GM19035 (cell line): Measurements from ENCODE around the gene SURF4.

Experiments used
- ATAC-seq: cut with Tn5 transposase; IDR thresholded peaks from one replicate; pipeline ENCODE4 v1.9.1; 2021; ENCODE audit not compliant: unreplicated experiment

The SURF4 gene

GRCh38 chr9:133375116-133375723 lies 640 bp downstream of the SURF4 start:
- peak; percentile 7 for ATAC-seq

DNA sequence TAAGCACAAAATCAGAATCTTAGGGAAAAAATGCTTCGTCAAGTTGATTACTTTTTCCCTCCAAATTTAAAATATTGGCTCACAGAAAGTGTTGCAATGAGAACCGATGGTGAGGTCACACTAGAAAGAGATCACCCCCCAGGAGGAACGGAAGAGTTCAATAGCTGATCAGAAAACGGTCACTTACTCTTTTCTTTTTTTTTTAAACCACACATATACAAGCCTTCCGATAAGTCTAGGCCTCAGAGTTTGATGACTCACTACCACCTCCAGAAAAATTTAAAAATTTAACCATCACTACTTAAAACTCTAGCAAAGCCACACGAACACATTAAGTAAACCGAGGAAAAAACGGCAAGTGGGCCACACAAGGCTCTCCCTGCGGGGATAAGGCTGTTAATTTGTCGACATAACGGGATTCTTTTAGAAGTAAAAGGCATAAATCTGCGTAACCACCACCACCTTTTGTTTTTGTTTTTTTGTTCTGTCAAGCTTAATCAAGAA lies 1.2 kb downstream of the SURF4 start:
- ATAC-seq, result no peak

DNA sequence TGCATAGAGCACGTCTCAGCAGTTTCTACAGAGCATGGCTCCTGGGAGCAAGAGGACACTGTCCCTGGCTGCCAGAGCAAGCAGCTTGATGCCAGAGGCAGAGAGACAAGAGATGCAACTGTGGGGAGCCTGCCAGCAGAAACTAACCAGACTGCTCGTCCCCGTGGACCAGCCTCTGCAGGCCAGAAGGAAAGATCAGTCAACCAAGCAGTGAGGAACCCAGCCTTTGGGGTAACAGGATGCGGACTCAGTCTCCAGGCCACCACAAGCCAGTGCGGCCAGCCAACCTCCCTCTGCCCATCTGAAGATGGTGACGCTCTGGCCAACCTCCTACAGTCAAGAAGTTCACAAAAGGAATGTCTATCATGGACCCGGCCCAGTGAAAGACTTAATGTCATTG lies 3.7 kb downstream of the SURF4 start:
- no peak for ATAC-seq

DNA sequence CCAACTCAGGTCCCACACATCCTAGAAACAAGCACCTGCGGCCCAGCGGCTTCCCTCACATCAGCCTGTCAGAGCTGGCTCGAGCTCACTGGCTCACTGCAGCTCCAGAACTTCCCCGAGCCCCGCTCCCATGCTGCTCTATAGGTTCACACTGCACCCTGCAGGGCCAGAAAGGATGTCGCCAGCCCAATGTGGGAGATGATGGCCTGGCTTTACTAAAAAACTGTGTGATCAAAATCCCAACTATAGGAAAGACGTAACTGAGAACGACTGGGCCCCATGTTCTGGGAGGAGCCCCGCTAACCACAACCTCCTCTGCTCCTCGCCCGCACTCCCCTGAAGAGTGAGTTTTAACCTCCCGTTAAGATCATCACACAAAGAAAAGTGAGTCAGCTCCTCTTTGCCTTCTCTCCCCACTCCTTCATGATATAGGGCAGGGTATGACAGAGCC lies 4.6 kb downstream of the SURF4 start:
- no peak for ATAC-seq

DNA sequence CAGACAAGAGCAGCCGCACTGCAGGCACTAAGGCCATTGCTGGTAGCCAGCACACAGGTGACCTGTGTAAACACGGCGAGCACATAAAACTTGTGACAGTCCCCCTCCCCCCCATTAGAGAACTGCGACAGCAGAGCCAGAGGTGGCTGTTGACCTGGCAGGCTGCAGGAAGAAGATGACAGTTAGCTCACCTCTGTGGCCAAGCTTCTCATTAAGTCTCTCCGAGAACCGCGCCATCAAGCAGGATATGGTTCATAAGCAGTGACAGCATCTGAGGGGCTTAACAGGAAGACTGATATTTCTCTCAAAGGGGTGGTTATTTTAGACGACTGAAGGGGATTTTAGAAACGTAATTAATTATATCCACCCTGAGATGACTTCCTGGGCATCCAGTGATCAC lies 5.2 kb downstream of the SURF4 start:
- ATAC-seq, result no peak

- ATAC-seq, result no peak
Measured at GRCh38 chr9:133369933-133370332, 5.9 kb downstream of the SURF4 start.

- ATAC-seq, result no peak
Measured at GRCh38 chr9:133369422-133369821, 6.4 kb downstream of the SURF4 start.

DNA sequence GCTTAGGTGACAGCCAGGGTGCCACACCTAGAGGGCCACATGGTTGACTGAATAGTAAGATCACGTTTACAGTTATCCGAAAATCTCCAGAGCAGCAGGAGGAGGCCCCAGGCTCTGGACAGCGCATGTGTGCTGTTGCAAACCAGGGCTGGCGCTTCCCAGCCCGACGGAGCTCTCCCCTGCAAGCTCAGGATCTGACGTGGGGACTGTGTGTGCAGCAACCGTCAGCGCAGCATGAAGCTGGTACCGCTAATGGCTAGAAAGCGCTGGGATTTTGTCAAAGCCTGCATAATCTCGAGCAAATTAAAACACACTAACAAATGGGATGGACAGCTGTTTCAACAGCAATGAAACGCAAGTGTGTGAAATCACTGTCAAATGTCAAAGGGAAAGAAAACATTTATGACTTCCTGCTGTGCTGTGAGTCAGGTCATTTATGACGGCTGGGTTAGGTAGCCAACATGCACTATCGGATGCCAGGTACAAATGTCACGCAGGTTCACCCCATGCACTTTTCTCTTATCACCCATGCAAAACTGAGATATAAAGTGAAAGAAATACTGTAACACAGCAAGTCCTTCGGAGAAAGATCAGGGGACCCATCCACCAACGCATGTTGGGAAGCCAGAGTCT lies 7.5 kb downstream of the SURF4 start:
- no peak for ATAC-seq

- ATAC-seq, result no peak
Measured at GRCh38 chr9:133367778-133368177, 8.1 kb downstream of the SURF4 start.

DNA sequence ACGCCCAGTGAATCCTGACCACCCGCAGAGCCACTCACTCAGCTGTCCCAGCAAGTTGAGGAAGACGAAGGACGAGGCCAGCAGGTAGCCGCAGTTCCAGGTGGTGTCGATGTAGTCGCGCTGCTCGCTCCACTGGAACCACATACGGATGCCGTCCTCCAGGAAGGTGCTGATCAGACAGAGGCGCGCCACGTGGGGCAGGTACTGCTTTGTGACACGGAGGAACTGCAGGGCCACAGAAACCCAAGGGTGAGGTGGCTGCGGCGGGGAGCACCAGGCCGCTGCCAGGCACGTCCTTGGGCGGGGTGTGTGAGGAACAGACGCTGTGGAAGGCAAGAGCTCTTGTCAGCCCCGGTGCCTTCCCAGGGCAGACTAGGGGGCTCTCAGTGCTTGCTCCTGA lies 8.6 kb downstream of the SURF4 start:
- ATAC-seq, result no peak

- ATAC-seq, result no peak
Measured at GRCh38 chr9:133366435-133366834, 9.4 kb downstream of the SURF4 start.

DNA sequence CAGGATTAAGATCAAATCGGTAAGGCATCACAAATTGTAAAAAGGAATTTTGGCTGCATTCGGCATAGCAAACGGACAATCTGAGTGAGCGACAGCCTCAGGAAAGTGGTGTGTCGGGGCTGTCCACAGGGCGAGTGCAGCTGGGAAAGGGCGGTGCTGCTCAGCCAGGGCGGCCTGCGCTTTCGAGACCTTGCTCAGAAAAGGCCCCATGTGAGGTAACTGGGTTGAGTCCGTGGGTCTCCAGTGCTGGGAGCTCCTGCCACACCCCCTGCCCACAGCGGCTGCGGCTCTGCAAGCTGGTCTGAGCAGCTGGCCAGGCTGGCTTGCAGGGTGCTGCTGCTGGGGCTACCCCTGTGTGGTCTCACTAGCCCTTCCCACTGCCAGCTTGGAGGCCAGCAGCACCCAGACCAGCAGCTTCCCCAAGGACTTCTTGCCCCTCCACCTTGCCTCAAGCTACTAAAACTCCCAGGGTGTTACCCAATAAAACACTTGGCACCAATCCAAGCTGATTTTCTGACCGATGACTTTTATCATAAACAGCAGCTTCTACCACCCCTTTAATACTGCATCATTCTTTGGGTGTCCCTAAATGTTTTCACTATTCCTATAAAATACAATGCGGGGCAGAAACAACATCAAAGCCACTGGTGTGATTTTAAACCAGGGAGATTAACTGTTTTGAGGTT lies 13.4 kb downstream of the SURF4 start:
- no peak for ATAC-seq

DNA sequence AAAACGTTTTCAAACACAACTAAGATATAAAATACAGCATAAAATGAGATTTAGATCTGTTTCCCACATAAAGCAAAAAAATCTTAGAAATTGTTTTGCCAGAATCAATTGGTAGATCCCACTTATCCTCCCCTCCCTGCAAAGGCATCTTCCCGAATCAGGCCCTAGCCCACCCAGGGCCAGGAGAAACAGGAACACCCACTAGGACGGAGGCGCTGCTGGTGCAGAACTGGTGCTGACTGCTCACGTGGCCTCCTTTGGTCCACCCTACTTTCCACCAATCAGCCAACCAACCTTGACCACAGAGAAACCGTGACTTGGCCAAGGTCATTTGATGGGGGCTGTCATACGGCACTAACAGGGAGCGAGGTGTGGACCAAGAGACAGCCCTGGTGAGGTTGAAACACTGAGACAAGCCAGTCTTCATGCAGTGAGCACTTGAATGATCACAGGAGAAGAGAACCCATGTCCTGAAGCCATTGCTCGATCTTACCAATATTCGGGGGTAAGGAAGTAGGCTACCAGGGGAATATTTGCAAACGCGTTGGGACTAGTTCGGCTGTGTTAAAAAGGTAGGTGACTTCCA lies 14.3 kb downstream of the SURF4 start:
- ATAC-seq, result no peak

GRCh38 chr9:133360400-133361393 lies 15.2 kb downstream of the SURF4 start:
- ATAC-seq, result no peak

DNA sequence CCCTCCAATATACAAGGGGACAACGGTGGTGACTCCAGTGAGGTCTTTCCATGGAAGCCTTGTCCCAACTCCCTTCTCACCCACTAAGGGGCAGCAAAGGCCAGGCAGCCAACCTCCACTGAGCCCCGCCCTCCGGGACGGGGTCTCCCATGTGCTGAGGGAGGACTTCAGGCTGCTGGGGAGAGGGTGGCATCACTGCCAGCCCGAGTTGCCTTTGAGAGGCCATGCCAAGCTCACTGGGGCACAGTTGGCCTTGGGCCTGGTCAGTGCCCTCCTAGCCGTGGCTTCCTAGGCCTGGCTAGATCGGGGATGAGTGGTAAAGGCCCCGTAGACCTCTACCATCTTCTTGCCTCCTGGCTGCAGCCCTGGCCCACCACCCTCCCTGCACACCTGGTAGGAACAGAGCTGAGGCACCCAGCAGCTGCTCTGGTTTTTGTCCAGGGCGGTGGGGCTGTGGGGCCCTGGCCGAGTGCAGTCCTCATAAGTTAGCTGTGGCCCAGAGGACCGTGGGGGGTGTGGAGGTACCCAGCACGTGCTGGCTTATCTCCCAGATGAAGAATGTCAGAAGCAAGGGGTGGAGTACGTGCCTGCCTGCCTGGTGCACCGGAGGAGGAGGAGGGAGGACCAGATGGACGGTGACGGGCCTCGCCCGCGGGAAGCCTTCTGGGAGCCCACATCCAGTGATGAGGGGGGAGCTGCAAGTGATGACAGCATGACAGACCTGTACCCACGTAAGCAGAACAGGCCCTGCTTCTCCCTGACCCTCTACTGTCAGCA lies 16.3 kb downstream of the SURF4 start:
- ATAC-seq, result no peak

DNA sequence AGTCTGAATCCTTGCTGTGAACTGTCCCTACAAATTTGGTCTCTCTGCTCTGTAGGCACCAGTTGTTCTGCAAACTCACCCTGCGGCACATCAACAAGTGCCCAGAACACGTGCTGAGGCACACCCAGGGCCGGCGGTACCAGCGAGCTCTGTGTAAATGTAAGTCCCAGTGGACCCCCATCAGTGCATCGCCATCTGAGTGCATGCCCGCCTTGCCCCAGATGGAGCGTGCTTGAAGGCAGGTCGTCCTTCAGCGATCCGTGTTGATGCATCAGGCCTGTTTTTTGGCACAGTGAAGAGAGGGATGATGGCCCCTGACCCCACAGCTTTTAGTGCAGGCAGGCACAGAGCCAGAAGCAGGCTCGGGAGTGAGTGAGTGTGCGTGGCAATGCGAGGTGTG lies 18.2 kb downstream of the SURF4 start:
- ATAC-seq, result no peak

GRCh38 chr9:133356391-133357091 lies 19.3 kb downstream of the SURF4 start, which contains the start of the genes SURF1 and SURF2:
TSS of gene SURF1 (minus strand) at chr9:133356487. CDS start at chr9:133356453, 34 bp downstream.
TSS of gene SURF2 (plus strand) at chr9:133356550. CDS start at chr9:133356593, 43 bp downstream.
- peak; percentile 68 for ATAC-seq

GRCh38 chr9:133355881-133356357 lies 19.9 kb downstream of the SURF4 start:
- no peak for ATAC-seq

GRCh38 chr9:133354766-133355165 lies 21.1 kb downstream of the SURF4 start:
- no peak for ATAC-seq
